DOHH2 (cell line): Measurements from ENCODE around the gene ZNF282.

ENCODE experiments used
- EZH2phosphoT487 ChIP-seq: fragments of 200-600 bp; sonication (generic); IDR thresholded peaks from 2 replicates; pipeline ENCODE4 v1.6.1; 2017; ENCODE audit warnings: borderline replicate concordance, mild to moderate bottlenecking, antibody characterized with exemption, low read length, moderate library complexity, mixed read lengths
- TF ChIP-seq, protein P1 (sequence below): fragments of 200-600 bp; sonication (generic); IDR thresholded peaks from one replicate; pipeline ENCODE4 v1.5.1; 2014; ENCODE audit warnings: antibody characterized with exemption, mild to moderate bottlenecking, low read depth, low read length; ENCODE audit not compliant: poor library complexity, severe bottlenecking

DNA sequence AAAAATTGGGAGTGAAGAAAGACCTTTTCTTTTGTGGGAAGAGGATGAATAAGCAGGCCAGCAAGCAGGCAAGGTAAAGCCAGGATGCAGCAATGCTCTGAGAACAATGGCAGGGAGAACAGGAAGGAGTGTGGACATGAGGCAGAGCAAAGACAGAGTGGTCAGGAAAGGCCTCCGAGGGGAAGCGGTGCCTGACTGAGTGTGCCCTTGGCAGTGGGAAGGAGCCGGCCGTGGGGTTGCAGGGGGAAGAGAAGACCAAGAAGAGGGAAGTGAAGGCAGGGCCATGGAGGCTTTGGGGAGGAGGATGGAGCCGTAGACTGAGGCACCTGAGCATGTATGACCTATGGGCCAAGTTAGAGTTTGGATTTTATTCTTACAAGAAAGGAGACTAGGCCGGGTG lies 22.2 kb downstream of the ZNF282 start:
- TF ChIP-seq, protein P1, sequence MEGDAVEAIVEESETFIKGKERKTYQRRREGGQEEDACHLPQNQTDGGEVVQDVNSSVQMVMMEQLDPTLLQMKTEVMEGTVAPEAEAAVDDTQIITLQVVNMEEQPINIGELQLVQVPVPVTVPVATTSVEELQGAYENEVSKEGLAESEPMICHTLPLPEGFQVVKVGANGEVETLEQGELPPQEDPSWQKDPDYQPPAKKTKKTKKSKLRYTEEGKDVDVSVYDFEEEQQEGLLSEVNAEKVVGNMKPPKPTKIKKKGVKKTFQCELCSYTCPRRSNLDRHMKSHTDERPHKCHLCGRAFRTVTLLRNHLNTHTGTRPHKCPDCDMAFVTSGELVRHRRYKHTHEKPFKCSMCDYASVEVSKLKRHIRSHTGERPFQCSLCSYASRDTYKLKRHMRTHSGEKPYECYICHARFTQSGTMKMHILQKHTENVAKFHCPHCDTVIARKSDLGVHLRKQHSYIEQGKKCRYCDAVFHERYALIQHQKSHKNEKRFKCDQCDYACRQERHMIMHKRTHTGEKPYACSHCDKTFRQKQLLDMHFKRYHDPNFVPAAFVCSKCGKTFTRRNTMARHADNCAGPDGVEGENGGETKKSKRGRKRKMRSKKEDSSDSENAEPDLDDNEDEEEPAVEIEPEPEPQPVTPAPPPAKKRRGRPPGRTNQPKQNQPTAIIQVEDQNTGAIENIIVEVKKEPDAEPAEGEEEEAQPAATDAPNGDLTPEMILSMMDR, result no peak
- TF ChIP-seq EZH2phosphoT487, result no peak
